NOMO-1 treated with DMSO at 0.1 percent for 48 hours (cell line): ENCODE data around the gene MORN3.

Source experiments
- DNase-seq: peaks from one replicate; lab custom pipeline; 2025; ENCODE audit not compliant: unreplicated experiment; lab: John Stamatoyannopoulos, UW

Gene MORN3

DNA sequence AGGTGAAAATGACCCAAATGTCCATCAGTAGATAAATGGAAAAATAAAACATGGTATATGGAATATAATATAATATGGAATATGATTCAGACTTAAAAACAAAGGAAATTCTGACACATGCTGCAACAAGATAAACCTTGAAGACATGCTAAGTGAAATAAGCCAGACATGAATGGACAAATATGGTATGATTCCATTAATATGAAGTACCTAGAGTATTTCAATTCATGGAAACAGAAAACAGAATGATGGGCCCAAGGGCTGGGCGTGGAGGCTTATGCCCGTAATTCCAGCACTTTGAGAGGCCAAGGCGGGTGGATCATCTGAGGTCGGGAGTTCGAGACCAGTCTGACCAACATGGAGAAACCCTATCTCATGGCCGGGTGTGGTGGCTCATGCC is 65.9 kb downstream of the MORN3 start:
- no peak for DNase-seq

- DNase-seq = no peak
These were observed 66.7 kb downstream of the MORN3 start for GRCh38 chr12:121602766-121603165.

DNA sequence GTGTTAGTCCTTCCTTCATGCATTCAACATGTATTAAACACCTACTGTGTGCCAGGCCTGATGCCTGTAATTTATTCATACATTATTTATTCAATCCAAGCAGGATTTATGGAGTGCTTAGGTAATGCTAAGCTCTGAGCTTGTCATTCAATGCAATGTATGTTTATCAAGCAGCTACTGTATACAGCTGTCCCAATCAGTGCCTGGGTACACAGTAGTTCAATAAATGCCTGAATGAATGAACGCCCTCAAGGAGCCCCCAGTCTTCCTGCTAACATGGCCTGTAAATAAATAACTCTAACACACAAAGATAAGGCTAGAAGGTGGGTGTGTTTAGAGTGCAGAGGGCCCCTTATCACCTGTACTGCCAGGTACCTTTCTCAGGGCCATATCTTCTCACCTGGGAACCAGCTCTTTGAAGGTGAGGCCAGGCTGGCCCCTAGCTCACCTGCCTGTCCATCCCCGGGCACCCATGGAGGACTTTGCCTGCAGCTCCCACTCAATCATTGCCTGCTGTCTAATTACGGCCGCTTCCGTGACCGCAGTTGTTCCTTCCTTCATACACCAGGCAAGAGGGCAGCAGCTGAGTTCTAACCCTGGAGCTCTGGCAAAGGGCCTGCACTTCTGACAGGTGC is 68.6 kb downstream of the MORN3 start:
- DNase-seq = no peak
